Coronary artery (tissue), 2 donors: ENCODE data around the gene TUNAR.

Source experiments
- DNase-seq: peaks from one replicate; pipeline ENCODE4 v3.0.0-alpha.2; 2017; ENCODE audit warnings: low spot score
- H3K27ac ChIP-seq, 2 donors: fragments of 200-600 bp; sonication (generic); one replicate each; pipeline ENCODE4 v1.5.1; 2016 to 2019
- H3K4me3 ChIP-seq: fragments of 200-600 bp; sonication (generic); 2 replicates; pipeline ENCODE4 v1.5.1; 2016; ENCODE audit warnings: mild to moderate bottlenecking, moderate library complexity
- TF ChIP-seq, protein P1 (sequence below): fragments of 200-600 bp; sonication (generic); IDR thresholded peaks from one replicate; pipeline ENCODE4 v1.5.1; 2019; ENCODE audit warnings: antibody characterized with exemption

TUNAR gene

DNA sequence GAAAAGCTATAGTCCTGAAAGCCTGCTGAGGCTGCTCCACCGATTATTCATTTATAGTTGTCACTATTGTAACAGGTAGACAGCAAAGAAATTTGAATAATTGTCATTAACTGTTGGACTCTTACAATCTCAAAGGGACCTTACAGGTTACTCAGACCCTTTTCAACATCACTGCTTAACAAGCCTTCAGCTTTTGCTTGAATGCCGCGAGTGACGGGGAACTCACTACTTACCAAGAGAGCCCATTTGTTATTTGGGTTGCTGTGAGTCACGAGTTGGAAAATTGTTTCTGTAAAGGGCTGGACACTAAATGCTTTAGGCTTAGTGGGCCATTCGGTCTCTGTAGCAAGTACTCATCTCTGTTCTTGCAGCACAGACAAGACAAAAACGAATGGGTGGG, 5.9 kb upstream of the TUNAR start:
- TF ChIP-seq, protein P1, sequence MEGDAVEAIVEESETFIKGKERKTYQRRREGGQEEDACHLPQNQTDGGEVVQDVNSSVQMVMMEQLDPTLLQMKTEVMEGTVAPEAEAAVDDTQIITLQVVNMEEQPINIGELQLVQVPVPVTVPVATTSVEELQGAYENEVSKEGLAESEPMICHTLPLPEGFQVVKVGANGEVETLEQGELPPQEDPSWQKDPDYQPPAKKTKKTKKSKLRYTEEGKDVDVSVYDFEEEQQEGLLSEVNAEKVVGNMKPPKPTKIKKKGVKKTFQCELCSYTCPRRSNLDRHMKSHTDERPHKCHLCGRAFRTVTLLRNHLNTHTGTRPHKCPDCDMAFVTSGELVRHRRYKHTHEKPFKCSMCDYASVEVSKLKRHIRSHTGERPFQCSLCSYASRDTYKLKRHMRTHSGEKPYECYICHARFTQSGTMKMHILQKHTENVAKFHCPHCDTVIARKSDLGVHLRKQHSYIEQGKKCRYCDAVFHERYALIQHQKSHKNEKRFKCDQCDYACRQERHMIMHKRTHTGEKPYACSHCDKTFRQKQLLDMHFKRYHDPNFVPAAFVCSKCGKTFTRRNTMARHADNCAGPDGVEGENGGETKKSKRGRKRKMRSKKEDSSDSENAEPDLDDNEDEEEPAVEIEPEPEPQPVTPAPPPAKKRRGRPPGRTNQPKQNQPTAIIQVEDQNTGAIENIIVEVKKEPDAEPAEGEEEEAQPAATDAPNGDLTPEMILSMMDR, result no peak
- Histone ChIP-seq H3K4me3 (no peak overlapping the region), H3K27ac (no peak overlapping the region)
- DNase-seq, result no peak

DNA sequence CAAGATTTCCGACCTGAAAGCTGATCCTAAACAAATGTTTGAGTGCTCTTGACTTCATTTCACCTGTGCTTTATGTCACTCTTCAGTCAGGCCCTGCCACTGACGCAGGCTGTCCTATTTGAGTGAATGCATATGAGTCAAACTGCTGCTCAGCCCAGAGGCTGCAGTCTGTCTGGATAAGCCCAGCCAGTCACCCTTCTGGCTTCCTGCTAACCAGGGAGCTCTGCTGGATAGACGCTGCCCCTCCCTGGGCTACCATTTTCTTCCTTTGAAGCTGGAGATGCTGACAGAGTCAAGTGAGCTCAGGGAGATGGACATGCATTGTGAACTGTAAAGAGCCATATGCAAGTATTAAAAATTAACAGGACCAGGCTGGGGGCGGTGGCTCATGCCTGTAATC, 5.1 kb upstream of the TUNAR start:
- no peak overlapping the region for H3K27ac ChIP-seq
- TF ChIP-seq, protein P1, result no peak
- no peak for DNase-seq
- no peak overlapping the region for H3K4me3 ChIP-seq

DNA sequence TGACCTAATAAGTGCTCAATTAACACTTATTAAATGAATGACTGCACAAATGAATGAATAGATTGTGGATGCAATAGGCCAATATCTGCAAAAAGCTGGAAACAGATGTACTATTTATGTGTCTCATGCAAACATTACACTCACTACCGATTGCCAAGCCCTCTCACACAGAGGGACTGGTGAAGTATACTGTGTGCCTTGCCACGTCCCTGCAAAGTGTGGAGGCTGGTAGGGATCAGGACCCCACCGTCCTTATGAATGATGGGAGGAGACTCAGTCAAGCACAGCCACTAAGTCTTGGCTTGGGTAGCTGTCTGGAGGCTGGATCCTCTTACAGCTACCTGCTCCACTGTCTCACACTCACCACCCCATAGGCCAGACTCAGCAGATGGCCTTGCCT, 3.9 kb upstream of the TUNAR start:
- no peak overlapping the region for H3K27ac ChIP-seq
- no peak for DNase-seq

DNA sequence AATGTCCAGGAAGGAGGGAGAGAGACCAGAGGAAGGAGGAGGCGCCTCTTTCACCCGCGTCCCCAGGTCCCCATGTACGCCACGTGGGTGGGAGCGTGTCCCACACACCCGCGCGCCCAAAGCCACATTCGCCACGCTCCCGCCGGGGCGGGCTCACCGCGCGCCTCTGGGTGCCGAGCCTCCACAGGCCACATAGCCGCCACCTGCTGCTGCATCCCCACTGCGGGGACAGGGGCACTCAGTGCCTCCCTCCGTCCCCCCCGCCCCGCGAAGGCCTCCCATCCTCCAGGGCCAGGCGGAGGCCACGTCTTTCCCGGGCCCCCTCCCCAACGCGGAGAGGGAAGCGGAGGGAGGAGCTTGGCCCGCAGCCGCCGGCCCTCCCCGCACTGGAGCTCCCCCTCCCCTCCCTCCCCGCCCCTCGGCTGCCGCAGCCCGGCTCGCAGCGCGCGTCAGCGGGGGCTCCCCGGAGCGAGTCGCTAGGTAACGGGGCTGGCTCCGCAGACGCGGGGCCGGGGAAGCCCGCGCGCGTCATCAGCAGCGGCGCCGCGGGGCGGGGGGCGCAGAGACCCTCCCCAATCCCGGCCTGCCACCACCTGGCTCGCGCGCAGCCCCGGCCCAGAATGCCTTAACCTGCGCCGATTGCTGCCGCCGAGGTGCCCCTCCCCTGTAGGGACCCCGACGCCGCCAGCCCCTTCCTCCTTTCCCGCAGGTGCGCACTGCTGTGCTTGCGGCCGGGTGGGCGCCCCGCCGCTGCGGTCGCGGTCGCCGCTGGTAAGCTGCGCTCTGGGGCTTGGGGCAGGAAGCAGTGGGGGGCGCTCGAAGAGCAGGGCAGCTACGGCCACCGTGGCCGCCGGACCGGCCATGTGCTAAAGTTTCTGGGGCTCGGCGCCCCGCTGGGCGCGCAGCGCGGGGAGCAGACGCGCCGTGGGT, 536 bp upstream of the TUNAR start:
- Histone ChIP-seq H3K27ac (no peak overlapping the region), H3K4me3 (peak overlapping the region; percentile 44)
- TF ChIP-seq, protein P1, result no peak
- no peak for DNase-seq

More for the DNA sequence above, 3.9 kb upstream of the TUNAR start:
- H3K4me3 ChIP-seq, result no peak overlapping the region
- TF ChIP-seq, protein P1, result no peak

DNA sequence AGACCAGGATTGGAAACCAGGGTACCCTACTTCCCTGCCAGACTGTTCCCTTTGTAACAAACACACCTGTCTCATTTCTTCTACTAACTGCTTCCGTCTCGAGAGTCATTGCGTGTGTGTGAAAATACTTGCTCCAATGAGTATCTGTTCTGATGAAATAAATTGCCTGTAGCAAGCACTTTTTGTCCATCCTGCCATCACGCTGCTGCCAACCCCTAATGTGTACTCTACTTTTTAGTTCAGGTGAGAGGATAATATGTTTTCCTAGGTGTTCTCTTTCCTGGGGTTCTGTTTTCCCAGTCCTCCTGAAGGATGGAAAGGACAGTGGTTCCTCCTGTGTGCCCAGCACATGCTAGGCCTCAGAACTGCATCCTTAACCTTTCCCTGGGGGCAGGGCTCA, 1.0 kb downstream of the TUNAR start:
- no peak overlapping the region for H3K27ac ChIP-seq
- no peak for DNase-seq
- TF ChIP-seq, protein P1, result no peak
- H3K4me3 ChIP-seq, result no peak overlapping the region

DNA sequence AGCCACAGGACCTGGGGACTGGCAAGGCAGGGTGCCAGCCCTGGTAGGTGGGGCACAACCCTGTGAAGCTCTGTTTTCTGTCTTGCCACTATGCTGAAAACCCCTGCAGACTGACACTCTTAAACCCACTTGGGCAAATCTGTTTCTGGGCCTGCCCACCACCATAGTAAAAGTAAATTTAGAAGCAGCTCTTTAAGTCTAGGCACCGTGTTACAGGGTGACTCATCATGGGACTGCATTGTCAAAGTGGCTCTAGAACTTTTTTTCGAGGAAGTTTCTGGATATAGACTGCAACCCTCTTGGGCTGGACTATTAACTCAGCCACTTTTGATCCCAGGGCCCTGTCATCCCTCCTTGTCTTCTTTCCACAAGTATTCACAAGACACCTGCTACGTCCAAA, 7.7 kb downstream of the TUNAR start:
- TF ChIP-seq, protein P1, result no peak
- Histone ChIP-seq H3K27ac (no peak overlapping the region), H3K4me3 (no peak overlapping the region)
- no peak for DNase-seq

DNA sequence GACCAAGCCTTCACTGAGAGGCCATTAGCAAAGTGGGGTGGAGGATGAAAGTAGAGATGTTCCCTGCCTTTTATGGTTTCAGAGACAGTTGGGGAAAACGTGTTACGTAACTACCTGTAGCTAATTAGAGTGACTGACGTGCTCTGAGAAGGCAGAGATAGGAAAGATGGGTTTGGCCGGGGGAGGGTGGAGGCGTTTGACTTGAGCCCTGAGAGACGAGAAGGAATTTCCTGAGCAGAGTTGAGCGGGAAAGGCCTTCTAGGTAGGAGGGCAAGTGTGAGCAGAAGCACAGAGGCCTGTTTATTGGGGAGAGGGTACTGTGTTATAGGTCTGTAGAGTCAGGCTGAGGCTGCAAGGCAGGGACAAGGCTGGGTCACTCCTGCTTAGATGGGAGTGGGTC, 8.6 kb downstream of the TUNAR start:
- H3K4me3 ChIP-seq, result no peak overlapping the region
- no peak for DNase-seq
- TF ChIP-seq, protein P1, result no peak
- H3K27ac ChIP-seq, result no peak overlapping the region
